Muscle of back (tissue), 13 donors: Measurements from ENCODE around the gene DNAJB12. TPM values are rescaled to one million over a fixed set of nuclear protein-coding genes. Genes with fewer than 3 reads are reported as not detected.
"Not testable (repeated sequence)": the region's sequence is repeated elsewhere in the genome, so short reads cannot be mapped to it uniquely, and the experiment has no call there.

ENCODE experiments used
- DNase-seq, 3 donors: peaks; one replicate each; pipeline versions ENCODE4 v3.0.0 to v3.0.0-alpha.2; 2013
- long read RNA-seq, 9 donors: transcript quantifications; one replicate each; lab custom pipeline, GENCODE V29; 2026
- polyA plus RNA-seq, 10 donors: library from polyadenylated mRNA; unstranded; fragments of 120-200 nt; gene quantifications; one replicate each; pipeline ENCODE4 v1.2.1, GENCODE V29; 2013; ENCODE audit not compliant: insufficient read length in 10 of 10

Gene DNAJB12
- polyA plus RNA-seq, result 10 to 100 TPM; 20.0 to 22.1 (median 21.5) TPM
- long read RNA-seq, donor 1, full-length matches to known transcripts, result 4 of 4 reads
- long read RNA-seq, donor 1, partial matches to known transcripts, result 0 of 4 reads
- long read RNA-seq, donor 1, other reads (novel, unspliced or antisense), result 0 of 4 reads
- long read RNA-seq, donor 2, partial matches to known transcripts, result 0 of 1 reads
- long read RNA-seq, donor 2, other reads (novel, unspliced or antisense), result 0 of 1 reads
- long read RNA-seq, donor 3, result 0 reads
- long read RNA-seq, donor 4, partial matches to known transcripts, result 0 of 4 reads
- long read RNA-seq, donor 4, other reads (novel, unspliced or antisense), result 0 of 4 reads
- long read RNA-seq, donor 5, partial matches to known transcripts, result 6 of 12 reads
- long read RNA-seq, donor 5, other reads (novel, unspliced or antisense), result 5 of 12 reads
- long read RNA-seq, donor 6, full-length matches to known transcripts, result 1 of 1 reads
- long read RNA-seq, donor 6, partial matches to known transcripts, result 0 of 1 reads
- long read RNA-seq, donor 6, other reads (novel, unspliced or antisense), result 0 of 1 reads
- long read RNA-seq, donor 7, partial matches to known transcripts, result 0 of 2 reads
- long read RNA-seq, donor 7, other reads (novel, unspliced or antisense), result 0 of 2 reads
- long read RNA-seq, donor 8, full-length matches to known transcripts, result 3 of 3 reads
- long read RNA-seq, donor 8, partial matches to known transcripts, result 0 of 3 reads
- long read RNA-seq, donor 8, other reads (novel, unspliced or antisense), result 0 of 3 reads
- long read RNA-seq, donor 9, full-length matches to known transcripts, result 1 of 1 reads
- long read RNA-seq, donor 9, partial matches to known transcripts, result 0 of 1 reads
- long read RNA-seq, donor 9, other reads (novel, unspliced or antisense), result 0 of 1 reads

- DNase-seq, result peak; percentile 95 to 99 (median 96)
These were observed at the start of gene DNAJB12 for GRCh38 chr10:72354356-72355213. Gene DNAJB12 (minus strand): TSS chr10:72354919. CDS start chr10:72354897, 22 bp downstream.

- DNase-seq, result not testable (repeated sequence)
These were observed 40.9 kb upstream of the DNAJB12 start for GRCh38 chr10:72395581-72395980.

GRCh38 chr10:72392571-72392970 is 37.9 kb upstream of the DNAJB12 start:
- DNase-seq, result no peak

GRCh38 chr10:72390764-72391163 is 36.0 kb upstream of the DNAJB12 start:
- DNase-seq, result no peak

- DNase-seq, result no peak
These were observed 35.0 kb upstream of the DNAJB12 start for GRCh38 chr10:72389716-72390115.

GRCh38 chr10:72389014-72389413 is 34.3 kb upstream of the DNAJB12 start:
- DNase-seq, result no peak

- DNase-seq, result no peak
These were observed 33.3 kb upstream of the DNAJB12 start for GRCh38 chr10:72388062-72388461.

GRCh38 chr10:72386916-72387586 is 32.3 kb upstream of the DNAJB12 start:
- DNase-seq, result no peak

GRCh38 chr10:72385724-72386123 is 31.0 kb upstream of the DNAJB12 start:
- DNase-seq, result no peak

- DNase-seq, result not testable (repeated sequence)
These were observed 30.3 kb upstream of the DNAJB12 start for GRCh38 chr10:72384982-72385381.

GRCh38 chr10:72379776-72380175 is 25.1 kb upstream of the DNAJB12 start:
- DNase-seq, result no peak

GRCh38 chr10:72379062-72379461 is 24.3 kb upstream of the DNAJB12 start:
- DNase-seq, result no peak

- no peak for DNase-seq
These were observed 20.9 kb upstream of the DNAJB12 start for GRCh38 chr10:72375585-72375984.

GRCh38 chr10:72375173-72375572 is 20.5 kb upstream of the DNAJB12 start:
- DNase-seq, result no peak

GRCh38 chr10:72370201-72370722 is 15.5 kb upstream of the DNAJB12 start:
- no peak for DNase-seq

- no peak for DNase-seq
These were observed 12.7 kb upstream of the DNAJB12 start for GRCh38 chr10:72367301-72367960.

- DNase-seq, result no peak
These were observed 10.6 kb upstream of the DNAJB12 start for GRCh38 chr10:72365106-72365895.

- DNase-seq, result peak; percentile 87 to 94 (median 92)
These were observed 9.6 kb upstream of the DNAJB12 start for GRCh38 chr10:72364239-72364777.

- no peak for DNase-seq
These were observed 2.3 kb upstream of the DNAJB12 start for GRCh38 chr10:72356987-72357386.
